Urothelium cell line (cell line): ENCODE measurements around the gene DARS1.

Source experiments
- DNase-seq: peaks from one replicate; pipeline ENCODE4 v3.0.0; 2011; ENCODE audit warnings: low spot score, mixed read lengths
- FAIRE-seq: peaks from 2 replicates; lab custom pipeline; 2011; peaks lifted over from hg19 to GRCh38; lab: Jason Lieb, UNC

Gene DARS1

DNA sequence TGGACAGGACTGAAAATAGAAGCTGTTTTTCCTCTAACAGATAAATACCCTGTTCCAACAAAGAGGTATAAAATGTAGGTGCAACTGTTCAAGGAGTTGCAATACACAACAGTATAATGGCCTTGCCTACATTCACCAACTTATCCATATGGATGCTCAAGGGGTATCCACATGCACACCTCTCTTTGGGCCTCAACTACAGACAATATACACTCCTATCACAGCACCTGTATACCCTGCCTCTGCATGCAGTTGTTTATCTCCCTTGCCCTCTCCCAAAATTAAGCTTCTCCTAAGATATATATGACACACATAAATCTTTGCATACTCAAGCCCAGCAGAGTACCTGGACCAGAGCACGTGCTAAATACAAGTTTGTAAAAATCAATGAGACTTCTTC, 37.3 kb downstream of the DARS1 start:
- no peak for FAIRE-seq
- peak; percentile 5 for DNase-seq

DNA sequence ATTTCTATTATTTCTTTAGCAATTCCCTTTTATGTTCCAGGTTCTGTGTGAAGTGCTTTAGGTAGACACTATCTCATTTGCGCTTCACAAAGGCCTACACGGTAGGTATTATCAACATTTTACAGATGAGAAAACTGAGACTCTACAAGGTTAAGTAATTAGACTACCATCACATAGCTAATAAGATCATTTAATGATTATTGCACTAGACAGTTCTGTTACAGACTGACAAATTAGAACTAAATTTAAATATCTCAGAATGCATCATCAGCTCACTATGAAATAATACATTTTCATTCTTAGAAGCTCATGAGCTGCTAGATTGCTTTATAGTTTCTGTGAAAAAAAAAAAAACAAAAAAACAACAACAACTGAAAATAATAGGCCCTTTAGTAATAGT, 37.9 kb downstream of the DARS1 start:
- FAIRE-seq (no peak), DNase-seq (no peak)

DNA sequence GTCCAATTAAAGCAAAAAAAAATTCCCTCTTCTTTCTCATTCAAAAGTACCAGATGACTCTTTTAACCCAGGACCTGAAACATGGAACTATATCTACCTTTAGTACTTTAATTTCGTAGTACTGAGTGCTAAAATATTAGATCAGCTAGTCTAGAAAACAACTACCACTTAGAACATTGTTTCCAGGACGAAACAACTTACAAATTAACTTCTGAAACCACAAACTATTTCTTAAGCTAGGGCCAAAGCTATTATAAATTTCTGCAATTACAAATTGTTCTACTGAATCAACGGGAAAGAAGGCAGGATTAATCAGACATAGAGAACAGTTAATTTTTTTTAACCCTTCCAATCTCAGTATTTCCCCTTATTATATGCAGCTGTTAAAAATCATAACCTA, 39.9 kb downstream of the DARS1 start:
- DNase-seq (no peak), FAIRE-seq (no peak)

DNA sequence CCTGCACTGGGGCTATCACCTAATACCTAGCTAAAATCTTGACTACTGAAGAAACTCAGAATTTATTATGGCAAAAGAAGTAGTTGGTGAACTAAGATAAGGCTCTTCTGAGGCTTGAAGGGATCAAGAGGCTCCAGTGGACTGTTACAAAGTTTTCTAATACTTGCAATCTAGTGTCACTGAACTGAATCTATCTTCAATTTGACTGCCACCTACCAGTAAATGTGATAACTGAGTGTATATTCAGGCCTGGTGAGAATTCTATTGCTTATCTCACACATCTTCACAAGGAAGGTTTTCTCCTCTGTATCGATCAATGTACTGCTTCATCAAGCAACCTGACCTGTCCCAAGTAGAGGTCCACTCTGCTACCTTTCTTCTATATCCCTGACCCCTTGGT, 40.8 kb downstream of the DARS1 start:
- FAIRE-seq (no peak), DNase-seq (no peak)

DNA sequence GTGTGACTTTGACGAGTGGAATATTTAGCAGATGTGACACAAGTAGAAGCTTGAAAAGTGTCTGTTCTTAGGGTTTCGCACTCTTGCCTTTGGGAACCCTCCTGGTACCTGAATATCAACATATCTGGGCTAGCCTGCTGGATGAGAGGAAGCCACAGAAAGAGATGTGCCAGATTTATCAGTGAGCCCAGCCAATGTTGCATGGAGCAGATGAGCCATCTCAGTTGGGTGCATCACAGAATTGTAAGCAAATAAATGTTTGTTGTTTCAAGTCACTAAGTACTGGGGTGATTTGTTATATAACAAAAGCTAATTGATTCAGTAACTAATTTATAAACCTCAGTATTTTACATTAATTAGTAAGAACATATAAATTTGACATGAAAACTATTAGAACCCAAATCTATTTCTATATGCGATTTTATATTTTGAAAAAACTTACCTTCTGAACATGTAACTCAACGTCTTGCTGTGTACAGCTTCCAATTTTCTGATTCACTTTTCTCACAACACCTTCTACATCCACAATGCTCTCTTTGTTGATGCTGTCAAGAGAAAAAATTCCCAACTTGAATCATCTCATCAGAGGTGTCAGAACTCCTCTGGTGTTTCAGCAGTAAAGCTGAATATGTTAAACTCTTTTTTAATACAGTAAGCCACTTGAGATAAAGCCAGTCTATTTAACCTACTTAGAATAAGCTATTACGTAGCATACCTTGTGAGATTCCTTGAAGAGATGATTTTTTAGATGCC, 42.3 kb downstream of the DARS1 start:
- FAIRE-seq (no peak), DNase-seq (no peak)

DNA sequence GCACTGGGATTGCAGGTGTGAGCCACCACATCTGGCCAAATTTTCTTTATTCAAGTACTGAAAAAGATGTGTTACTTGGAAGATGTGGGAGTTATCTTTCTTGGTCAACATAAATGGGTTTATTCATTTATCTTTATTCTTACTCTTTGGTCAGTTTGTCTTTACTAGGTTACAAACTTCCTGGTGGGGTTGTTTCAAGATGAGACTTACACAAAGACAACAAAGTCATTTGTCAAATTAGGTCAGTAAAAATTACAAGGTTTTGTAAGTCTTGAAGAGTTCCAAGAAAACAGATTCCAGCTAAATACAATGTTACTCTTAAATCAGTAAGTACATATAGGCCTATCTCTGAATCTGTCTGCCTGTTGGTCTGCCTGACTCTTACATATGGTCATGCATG, 48.9 kb downstream of the DARS1 start:
- no peak for DNase-seq
- no peak for FAIRE-seq

DNA sequence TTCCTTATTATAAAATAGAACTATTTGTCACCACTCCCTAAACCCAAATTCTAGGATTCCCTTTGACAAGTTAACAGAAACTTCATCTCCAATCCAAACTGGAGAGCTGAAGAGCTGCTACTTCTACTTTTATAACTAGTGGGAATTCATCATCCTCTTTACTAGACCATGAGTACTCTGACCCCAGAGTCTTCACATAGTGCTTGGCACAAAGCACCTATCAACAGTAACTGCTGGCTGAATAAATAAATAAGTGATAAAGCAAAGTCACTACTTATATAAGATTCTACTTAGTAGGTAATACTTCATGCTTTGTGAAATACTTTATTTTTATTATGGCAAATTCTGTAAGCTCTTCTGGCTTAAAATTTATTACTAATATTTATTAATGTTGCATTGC, 49.5 kb downstream of the DARS1 start:
- FAIRE-seq = no peak
- no peak for DNase-seq

DNA sequence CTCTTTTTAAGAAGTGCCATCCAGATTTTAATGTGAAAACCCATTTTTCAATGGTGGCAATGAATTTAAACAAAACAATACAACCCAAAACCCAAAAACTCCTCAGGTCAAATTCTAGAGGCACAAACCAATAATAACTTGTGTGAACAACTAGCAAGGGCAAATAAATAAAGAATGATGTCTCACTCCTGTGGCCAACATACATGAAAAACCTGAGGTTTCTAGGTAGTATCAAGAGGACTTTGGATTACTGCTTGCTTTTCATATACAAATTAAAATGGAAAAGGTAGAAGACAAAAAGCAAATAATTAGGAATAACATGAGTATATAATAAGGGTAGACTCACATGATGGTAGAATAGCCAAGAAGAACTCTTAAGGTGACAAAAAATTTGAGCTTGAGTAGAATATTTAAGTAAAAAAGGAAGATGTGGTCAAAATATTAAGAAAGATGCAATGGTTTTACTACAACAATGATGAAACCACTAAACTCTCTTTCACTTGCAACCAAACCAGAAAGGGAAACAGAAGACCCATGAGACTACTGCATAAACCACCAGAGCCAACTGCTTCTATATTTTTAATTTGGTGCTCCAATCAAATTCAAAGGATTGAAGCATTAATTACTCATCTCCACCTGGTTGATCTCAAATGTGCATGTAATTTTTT, 53.5 kb downstream of the DARS1 start:
- DNase-seq = no peak
- no peak for FAIRE-seq

DNA sequence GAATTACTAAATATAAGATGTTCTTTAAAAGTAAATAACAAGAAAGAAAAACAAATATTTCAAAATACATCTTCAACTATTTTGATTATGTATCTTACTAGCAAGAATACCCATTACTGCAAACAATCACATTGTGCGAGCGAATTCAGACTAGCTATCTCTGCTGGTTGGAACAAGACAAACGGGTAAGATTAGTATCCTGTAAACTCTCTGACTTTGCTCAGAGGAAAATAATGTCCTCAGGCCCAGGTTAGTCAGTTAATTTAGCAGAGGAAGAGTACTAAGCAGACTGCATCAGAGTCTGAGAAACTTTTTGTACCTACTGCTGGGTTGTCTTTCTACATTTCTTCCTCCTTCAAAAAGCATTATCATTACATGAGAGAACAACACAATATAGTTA, 58.8 kb downstream of the DARS1 start:
- DNase-seq = no peak
- no peak for FAIRE-seq

DNA sequence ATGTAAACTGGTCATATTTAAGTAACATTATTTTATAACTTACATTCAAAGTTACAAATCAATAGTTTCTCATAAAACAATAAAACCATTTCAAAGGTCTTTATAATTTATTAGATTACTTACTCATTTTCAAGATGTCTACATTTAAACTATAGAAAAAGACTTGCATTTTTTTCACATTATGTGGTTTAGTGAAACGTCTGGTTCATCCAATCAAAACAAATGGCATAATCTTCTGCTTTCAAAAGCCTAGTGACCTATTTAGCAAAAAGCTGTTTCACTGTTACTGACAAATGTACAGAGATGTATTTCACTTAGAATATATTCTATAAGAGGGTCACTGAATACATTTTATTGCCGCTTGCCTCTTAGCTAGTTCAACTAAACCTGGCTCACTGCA, 59.9 kb downstream of the DARS1 start:
- DNase-seq (no peak), FAIRE-seq (no peak)

DNA sequence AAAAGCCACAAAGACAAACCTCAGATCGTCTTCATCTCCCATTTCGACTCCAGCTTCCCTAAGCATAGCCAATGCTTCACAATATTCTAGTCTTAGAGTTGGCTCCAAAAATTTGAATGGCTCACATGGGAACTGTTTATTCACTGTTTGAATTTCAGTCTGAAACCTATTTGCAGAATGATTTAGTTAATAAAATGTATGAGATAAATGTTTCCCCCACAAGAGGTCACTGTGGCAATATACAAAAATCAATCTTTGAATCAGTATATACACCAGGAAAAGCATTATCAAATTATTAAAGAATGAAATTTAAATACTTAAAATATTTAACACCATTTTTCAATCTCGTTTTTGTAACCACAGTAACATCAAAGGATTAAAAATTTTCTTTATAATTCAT, 69.2 kb downstream of the DARS1 start:
- DNase-seq (peak; percentile 10), FAIRE-seq (no peak)

DNA sequence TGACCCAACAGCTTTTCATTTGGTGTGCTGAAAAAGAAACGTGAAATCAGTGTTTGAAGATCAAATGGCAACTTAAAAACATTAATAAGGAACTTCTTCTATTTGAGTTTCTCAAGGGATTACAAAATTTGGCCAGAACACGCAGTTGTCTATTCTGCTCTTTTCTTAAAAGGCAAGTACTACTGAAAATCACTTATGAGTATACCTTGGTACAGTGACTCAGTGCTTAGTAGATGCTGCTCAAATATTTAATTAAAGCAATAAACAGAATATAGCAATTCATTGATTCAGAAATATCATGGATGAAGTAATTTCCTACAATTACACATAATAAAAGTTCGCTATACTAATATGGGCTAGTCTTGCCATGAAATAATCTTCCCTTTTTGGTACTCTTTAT, 70.9 kb downstream of the DARS1 start:
- FAIRE-seq = no peak
- DNase-seq = no peak

DNA sequence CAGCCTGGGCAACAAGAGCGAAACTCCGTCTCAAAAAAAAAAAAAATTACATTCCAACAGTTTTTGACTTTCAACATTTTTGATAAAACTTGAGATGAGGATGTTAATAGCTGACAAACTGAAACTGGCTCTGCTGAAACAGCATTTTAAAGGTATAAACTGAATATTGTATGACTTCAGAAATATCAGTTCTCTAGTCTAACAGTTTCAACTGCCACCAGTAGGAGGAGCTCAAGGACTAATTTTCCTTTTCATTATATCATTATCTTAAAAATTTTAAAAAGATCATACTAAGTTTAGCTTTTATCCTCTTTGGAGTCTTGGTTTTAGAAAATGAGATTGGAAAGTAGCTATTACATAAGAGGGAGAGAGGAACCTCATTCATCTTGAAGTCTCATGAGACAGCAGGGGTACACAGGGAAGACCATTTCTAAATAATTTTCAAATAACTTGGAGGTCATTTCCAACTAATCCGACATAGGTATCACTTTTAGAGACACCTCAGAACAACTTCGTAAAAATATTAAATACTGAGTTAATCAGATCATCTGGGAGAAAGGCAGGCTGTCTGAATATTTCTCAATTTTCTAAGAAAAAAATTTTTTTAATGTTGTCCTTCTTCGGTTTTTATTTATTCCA, 71.6 kb downstream of the DARS1 start:
- FAIRE-seq = no peak
- DNase-seq = peak; percentile 14

DNA sequence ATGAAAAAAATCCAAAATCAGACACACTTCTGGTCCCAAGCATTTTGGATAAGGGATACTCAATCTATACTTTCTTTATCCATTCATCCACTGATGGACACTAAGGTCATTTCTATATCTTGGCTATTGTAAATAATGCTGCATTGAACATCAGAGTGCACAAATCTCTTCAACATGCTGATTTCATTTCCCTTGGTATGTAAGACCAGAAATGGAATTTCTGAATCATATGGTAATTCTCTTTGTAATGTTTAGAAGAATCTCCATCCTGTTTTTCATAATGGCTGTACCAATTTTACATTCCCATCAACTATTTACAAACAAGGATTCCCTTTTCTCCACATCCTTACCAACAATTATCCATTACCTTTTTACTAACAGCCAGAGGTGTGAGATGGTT, 75.5 kb downstream of the DARS1 start:
- DNase-seq (no peak), FAIRE-seq (no peak)

DNA sequence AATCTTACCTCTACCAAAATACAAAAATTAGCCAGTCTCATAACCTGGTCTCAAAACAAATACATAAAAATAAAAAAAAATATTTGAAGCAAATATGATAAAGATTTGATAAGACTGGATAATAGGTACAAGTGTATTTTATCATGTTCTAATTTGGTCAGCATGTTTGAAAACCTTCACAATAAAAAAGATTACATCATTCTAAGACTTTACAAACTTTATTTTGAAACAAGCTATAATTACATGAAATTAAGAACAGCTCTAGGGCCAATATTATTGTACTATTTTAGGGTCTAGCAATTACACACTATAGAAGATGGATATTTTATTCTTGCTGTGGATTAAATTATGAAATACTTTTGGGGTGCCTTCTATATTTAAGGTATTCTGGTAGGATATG, 79.7 kb downstream of the DARS1 start:
- FAIRE-seq (no peak), DNase-seq (no peak)

DNA sequence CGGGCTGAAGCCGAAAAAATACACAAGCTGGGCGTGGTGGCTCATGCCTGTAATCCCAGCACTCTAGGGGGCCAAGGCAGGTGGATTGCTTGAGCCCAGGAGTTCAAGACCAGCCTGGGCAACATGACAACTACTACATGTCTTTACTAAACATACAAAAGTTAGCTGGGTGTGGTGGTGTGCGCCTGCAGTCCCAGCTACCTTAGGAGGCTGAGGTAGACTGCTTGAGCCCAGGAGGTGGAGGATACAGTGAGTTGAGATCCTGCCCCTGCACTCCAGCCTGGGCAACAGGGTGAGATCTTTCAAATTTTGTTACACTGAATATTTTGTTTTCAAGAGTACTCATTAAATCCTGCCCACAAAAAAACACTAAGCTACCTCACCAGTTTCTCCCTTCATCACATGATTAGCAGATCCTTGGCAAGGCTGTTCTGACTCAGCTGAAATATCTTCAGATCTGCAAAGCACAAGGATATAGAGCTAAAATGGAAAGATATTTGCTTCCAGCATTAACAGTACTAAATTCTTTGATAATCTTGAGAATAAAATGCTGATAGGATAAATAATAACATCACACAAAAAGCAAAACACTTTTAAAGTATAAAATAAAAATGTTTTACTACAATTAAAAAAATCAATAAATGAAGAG, 81.0 kb downstream of the DARS1 start:
- DNase-seq (no peak), FAIRE-seq (no peak)

DNA sequence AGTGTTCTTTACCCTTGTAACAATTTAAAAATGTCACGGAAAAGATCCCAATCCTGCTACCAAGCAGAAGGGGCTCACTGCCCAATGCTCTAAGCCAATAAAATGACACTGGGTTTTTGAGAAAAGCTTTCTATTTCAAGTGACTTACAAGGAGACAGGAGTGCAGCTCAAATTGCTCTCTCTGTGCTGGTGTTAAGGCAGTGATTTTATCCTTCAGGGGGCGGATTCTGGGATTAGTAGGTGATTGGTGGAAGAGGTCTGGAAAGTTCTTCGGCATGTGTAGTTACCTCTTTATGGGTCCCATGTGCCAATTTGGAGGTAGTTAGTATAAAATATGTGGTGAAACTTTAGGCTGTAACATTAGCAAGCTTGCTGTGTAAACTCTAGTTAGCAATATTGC, 81.8 kb downstream of the DARS1 start:
- FAIRE-seq (no peak), DNase-seq (no peak)

DNA sequence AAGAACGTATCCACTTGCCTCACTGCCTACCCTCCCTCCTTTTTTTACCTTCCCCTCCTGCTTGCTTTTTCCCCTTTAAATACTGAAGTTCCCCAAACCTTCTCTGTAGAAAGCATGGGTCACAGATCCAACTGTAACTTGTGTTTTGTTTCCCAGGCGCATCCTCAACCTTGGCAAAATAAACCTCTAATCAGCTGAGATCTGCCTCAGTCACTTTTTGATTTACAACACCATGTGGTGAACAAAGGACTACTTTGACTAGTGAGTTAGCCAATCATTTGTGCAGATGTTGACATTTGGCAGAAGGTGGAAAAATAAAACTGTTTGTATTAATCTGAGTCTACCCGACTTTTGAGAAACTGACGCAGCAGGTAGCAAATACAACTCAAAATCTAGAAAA, 85.9 kb downstream of the DARS1 start:
- DNase-seq (no peak), FAIRE-seq (no peak)

DNA sequence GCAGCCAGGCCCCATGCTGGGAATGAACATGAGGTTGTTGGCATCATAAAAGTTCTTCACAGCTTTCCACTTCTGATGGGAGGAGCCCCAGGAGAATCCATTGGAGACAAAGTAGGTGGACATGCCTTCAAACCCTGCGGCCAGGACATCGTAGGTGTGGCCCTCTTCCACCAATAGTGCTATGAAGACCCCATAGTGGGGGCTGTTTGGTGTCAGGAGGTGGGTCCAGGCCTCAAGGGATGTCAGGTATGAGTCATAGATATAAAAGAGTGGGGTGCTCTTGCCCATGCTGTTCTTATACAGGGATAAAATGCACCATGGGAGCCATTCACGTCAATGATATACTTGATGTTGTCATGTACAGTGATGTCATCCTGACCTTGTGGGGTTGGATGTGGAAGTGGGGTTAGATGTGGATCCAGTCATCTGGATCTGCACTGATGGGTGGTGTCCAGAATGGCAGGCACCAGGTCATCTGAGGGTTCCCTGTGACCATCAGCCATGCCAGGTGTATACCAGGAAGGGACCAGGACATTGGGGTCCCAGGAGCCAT, 87.1 kb downstream of the DARS1 start:
- FAIRE-seq (no peak), DNase-seq (no peak)

DNA sequence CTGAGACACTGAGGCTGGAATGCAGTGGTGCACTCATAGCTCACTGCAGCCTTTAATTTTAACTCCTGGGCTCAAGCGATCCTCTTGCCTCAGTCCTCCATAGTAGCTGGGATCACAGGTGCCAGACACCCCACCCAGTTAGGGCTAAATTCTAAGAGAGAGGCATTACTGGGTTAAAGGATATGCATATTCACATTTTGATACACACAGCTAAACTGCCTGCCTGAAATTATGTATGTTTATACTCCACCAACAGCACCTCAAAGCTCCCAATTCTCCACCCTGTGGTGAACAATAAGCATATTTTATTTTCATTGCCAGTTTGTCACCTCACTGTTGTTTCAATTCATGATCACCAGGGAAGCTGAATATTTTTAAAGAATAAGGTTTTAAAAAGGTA, 90.5 kb downstream of the DARS1 start:
- FAIRE-seq (no peak), DNase-seq (no peak)

DNA sequence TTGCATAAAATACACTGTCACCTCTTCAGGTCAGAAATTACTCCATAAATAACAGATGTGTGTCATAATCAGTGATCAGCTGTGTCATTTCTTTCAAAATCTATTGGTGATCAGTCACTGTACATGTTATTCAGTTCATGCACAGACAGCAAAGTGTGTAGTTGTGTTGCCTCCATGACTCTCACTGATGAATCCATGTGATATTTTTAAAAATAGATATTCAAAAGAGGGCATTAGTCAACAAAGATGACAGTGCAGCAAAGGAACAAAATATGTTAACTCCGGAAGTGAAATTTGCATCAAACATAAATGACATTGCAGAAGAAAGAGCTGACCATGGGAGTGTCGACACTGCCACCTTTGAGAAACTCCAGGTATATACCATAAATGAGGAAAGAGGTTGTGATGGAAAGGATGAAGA, 92.0 kb downstream of the DARS1 start:
- FAIRE-seq (no peak), DNase-seq (no peak)

DNA sequence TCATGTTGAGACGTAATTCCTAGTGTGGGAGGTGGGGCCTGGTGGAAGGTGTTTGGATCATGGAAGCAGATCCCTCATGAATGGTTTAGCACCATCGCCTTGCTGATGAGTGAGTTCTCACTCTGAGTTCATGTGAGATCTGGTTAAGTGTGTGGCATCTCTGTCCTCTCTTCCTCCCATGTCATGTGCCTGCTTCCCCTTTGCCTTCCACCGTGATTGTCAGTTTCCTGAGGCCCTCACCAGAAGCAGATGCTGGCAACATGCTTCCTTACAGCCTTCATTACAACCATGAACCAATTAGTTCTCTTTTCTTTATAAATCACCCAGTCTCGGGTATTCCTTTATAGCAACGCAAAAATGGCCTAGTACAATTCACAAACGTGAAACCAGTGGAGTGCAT, 94.6 kb downstream of the DARS1 start:
- no peak for DNase-seq
- FAIRE-seq = no peak
